Stimulated activated CD8-positive, alpha-beta memory T cell treated with anti-CD3 and anti-CD28 coated beads, Interleukin-15, amount 100 ng/mL, for 1 hour (primary cell): ENCODE results near the gene ARHGAP45.

Experiments
- DNase-seq: peaks from one replicate; pipeline ENCODE4 v3.0.0-alpha.2; 2020; ENCODE audit warnings: low read depth

The ARHGAP45 gene

DNA sequence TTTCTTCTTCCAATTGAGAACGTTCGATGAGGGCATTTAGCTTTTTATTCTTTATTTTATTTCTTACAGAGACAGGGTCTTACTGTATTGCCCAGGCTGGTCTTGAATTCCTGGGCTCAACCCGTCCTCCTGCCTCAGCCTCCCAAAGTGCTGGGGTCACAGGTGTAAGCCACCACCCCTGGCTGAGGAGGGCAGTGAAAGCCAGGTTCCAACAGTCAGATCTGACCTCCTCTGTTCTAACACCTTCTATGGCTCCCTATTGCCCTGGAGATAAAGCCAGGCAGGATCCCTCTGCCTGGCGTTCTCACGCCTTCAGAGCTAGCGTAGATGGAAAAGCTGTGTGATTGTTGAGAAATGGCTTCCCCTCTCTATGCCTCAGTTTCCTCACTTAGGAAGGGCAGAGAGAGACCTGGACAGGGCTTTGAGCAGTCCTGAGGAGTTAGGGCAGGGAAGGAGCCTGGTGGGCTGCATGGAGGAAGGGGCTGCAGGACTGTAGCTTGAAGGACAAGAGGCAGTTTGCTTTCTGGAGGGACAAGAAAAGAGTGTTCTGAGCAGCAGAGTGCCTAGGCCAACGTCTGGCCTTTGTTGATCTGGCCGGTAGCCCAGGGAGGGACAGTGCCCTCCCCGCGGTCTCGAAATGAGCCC lies 5.5 kb downstream of the ARHGAP45 start:
- DNase-seq = no peak

DNA sequence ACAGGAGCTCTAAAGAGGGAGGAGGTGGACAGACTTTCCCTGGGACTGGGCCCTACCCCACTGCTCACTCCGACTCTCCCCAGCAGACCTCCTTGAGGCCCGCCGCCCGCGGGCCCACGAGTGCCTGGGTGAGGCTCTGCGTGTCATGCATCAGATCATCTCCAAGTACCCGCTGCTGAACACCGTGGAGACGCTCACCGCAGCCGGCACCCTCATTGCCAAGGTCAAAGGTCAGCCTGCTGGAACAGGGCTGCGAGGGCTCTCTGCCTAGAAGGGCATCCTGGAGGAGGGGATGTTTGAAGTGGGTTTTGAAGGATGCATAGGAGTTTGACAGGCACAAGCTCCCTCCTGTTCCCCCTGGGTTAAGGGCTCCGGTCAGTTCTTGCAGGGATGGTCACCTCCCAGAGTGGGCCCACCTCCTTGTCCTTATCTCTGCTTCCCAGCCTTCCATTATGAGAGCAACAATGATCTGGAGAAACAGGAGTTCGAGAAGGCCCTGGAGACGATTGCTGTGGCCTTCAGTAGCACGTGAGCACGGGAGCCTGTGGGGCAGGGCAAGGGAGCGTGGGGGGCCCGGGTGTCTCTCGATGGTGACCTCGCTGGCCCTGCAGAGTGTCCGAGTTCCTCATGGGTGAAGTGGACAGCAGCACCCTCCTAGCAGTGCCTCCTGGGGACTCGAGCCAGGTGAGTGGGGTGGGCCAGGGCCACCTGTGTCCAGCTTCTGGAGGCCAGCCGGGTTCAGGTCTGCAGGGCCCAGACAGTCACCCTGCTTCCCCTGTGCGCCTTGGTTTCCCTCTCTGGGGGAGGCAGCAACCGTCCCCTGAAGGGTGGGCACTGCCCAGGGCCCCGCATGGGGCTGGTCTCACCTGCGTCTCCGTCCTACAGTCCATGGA lies 6.3 kb downstream of the ARHGAP45 start:
- DNase-seq = no peak

GRCh38 chr19:1073956-1074517 lies 7.1 kb downstream of the ARHGAP45 start:
- no peak for DNase-seq

- peak; percentile 95 for DNase-seq
Observed at GRCh38 chr19:1074544-1075283, 7.7 kb downstream of the ARHGAP45 start.

DNA sequence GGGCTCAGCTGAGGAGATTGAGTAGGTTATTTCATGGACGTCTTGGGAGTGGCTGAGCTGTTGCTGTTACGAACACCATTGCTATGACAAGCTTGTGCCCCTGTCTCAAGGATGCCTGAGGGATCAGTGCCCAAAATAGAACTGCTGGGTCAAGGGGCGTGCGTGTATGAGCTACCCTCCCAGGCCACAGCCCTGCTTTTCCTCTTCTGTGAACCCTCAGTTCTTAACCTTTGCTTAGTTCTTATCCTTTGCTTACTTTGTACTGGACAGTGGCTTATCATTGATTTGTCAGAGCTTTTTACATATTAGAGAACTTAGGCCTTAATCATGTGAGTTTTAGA lies 9.0 kb downstream of the ARHGAP45 start:
- DNase-seq = no peak

DNA sequence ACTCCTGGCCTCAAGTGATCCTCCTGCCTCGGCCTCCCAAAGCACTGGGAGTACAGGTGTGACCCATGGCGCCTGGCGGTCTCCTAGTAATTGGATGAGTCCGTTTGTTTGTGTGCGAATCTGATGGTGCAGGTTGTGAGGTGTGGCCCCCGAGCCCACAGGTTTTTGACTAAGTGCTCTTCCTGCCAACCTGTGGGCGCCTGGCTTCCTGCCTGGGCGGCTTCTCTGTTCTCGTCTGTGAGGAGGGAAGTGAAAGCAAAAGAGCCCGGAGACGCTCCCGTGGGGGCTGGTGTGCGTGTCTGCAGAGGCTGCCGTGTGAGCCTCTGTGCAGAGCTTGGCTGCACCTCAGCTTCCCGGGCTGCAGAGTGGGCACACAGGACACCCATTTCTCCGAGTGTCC lies 10.0 kb downstream of the ARHGAP45 start:
- DNase-seq = peak; percentile 74

GRCh38 chr19:1079566-1080111 lies 12.7 kb downstream of the ARHGAP45 start:
- no peak for DNase-seq

- no peak for DNase-seq
Observed at GRCh38 chr19:1080360-1081161, 13.6 kb downstream of the ARHGAP45 start.

GRCh38 chr19:1081301-1082164 lies 14.6 kb downstream of the ARHGAP45 start:
- DNase-seq = no peak

DNA sequence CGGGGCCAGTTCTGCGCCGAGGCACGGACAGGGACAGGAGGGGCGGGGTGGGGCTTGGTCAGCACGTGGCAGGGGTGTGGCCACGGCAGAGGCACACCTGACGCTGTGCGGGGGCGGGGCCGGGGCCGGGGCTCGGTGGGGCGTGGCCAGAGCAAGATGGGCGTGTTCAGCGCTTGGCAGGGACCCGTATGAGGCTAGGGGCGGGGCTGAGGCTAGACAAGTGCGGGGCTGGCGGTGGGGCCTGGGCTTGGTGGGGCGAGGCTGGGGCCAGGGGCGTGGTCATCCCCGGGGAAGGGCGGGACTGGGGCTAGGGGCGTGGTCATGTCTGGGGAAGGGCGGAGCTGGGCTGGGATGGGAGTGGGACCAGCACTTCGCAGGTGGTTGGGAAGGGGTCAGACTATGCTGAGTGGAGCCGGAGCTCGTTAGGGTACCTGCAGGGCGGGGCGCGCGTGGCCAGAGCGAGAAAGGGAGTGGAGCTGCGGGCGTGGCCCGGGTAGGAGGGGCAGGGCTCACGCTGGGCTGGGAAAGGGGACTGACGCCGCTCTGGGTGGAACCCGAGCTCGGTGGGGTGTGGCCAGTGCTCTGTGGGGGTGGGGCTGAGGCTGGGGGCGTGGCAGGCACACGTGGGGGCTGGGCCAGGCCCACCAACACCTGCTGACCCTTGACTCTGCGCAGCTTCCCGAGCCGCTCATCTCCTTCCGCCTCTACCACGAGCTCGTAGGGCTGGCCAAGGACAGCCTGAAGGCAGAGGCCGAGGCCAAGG lies 15.4 kb downstream of the ARHGAP45 start:
- peak; percentile 59 for DNase-seq

GRCh38 chr19:1082928-1083816 lies 16.2 kb downstream of the ARHGAP45 start:
- DNase-seq = no peak

DNA sequence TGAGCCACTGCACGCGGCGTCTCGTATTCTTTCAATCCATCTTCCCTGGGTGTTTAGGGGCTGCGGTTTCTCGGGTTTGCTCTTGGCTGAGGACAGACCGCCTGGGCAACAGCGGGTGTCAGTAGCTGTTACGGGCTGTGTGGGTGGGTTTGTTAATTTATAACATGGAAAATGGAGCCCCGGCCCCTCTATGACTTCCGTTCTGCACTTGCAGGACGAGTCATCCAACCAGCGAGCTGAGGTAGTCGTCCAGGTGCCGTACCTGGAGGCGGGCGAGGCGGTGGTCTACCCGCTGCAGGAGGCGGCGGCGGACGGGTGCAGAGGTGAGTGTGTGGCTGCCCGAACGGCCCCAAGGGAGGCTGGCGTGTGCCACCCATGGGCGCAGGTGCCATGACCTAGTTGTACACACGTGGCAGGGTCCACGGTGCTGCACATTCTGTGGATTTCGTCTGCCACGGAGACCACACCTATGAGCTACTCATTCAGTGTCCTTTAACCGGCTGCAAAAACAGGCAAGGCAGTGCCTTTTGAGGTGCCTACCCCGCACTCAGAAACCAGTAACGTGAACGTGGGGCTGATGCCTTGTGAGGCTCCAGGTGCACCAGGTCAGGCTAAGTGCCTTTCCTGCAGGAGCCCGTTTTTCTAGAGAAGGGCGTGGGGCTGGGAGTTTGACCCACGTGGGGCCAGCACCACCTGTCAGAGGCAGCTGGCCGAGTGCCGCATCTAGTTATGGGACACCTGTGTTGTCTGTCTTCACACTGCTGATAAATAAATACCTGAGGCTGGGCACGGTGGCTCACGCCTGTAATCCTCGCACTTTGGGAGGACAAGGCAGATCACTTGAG lies 17.3 kb downstream of the ARHGAP45 start:
- no peak for DNase-seq

DNA sequence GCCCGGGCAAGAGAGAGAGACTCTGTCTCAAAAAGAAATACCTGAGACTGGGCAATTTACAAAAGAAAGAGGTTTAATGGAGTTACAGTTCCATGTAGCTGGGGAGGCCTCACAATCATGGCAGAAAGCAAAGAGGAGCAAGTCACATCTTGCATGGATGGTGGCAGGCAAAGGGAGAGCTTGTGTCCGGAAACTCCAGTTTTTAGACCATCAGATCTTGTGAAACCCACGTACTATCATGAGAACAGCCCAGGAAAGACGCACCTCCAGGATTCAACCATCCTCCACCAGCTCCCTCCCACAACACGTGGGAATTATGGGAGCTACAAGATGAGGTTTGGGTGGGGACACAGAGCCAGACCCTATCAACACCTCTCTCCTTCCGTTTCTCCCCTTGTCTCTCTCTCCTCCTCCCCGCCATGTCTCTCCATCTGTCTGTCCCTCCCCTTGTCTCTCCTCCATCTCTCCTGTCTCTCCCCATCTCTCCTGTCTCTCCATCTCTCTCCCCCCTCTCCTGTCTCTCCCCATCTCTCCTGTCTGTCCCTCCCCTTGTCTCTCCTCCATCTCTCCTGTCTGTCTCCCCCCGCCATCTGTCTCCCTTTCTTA lies 18.2 kb downstream of the ARHGAP45 start:
- no peak for DNase-seq

- DNase-seq = no peak
Observed at GRCh38 chr19:1085676-1086442, 18.9 kb downstream of the ARHGAP45 start.

DNA sequence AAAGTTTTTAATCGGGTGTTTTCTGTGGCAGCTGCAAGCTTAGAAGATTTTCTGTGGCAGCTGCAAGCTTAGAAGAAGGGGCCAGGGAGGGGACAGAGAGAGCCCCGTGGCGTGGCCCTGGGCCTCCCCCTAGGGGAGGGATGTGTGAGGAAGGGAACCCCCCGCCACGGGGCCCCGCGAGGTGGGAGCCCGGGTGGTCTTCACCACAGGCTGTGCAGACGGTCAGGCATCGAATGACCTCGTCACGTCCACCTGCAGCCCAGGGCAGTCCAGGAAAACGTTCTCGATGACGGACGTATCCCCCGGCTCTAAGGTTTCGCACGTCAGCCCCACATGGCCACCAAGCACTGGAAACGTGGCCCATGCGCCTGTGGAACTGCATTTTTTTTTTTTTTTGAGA lies 19.6 kb downstream of the ARHGAP45 start:
- no peak for DNase-seq

DNA sequence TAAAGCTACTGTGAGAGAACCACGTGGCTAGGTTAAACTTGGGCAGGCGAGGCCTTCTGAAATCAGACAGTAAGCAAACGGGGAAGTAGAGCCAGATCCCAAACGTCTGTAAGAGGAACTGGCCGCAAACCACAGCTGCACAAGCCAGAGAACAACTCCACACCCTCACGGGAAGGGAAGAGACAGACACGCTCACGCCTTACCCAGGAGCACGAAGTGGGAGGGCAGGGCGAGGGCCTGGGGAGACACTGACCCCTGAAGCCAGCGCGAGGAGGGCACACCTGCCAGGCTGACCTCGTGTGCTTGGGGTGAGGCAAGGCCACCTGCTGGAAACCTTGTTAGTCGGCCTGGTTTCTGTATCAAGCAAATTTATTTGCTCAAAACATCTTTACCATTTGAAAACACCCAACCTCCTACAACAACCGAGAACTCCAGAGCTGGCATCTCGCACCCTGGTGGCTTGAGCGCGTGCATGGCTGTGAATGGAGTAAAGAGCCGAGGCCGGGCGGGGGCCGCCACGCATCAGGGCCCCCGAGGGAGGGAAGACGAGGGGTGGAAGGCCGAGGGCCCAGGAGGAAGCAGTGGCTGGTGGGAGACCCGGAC lies 20.9 kb downstream of the ARHGAP45 start:
- DNase-seq = no peak
